ENCODE measurements around the gene UNC13B. TPM values are rescaled to one million over a fixed set of nuclear protein-coding genes. Genes with fewer than 3 reads are reported as not detected.

The UNC13B gene
- total and polyA plus RNA-seq, 2 donors (not counting 1 experiment from before 2014, with no cell fraction given) = 0.19 to 0.25 TPM

GRCh38 chr9:35424356-35425352 lies 262.8 kb downstream of the UNC13B start:
- H3K27me3 Mint-ChIP-seq = peaks cover 46% of the 10 kb centered on the region
- CTCF ChIA-PET = no interaction called here
- H3K4me3 ChIP-seq (ENCODE audit: control extremely low read depth in 1 of 5, extremely low read depth in 1 of 5, insufficient read depth in 1 of 5, low read depth in 2 of 5, low read length in 4 of 5) = no peak overlapping the region

More at GRCh38 chr9:35424356-35425352, 262.8 kb downstream of the UNC13B start:
- DNase-seq (no peak), ATAC-seq (ENCODE audit: low read depth) (no peak)
- Histone ChIP-seq H3K79me2 (ENCODE audit: control insufficient read depth, insufficient read depth, low read length) (no peaks in the 10 kb centered on the region), H4K20me1 (ENCODE audit: control insufficient read depth, insufficient read depth, low read length, poor library complexity, severe bottlenecking) (no peaks in the 10 kb centered on the region), H3K36me3 (replicated peaks in 1 of 2; ENCODE audit: control extremely low read depth in 1 of 2, control insufficient read depth in 1 of 2, extremely low read depth in 1 of 2, insufficient read depth in 2 of 2, low read length in 1 of 2) (no peaks in the 10 kb centered on the region), H3K27me3 (replicated peaks in 1 of 4; ENCODE audit: control extremely low read depth in 1 of 4, control insufficient read depth in 3 of 4, insufficient read depth in 4 of 4, low read length in 3 of 4) (peaks cover 0 to 13% (median 0%) of the 10 kb centered on the region in 4 experiments), H3K9ac (ENCODE audit: low read length) (no peak overlapping the region), H3K27ac (ENCODE audit: low read length in 2 of 2) (no peak overlapping the region), H3K4me1 (ENCODE audit: control insufficient read depth in 2 of 2, insufficient read depth in 2 of 2, low read length in 2 of 2) (no peaks in the 10 kb centered on the region), H2AFZ (ENCODE audit: insufficient read depth, low read depth, low read length, poor library complexity, severe bottlenecking) (no peak overlapping the region), H3K9me3 (ENCODE audit: control extremely low read depth in 1 of 3, control insufficient read depth in 2 of 3, insufficient read depth in 1 of 3, low read length in 2 of 3) (peaks cover 0 to 6% (median under 1%) of the 10 kb centered on the region in 3 donors), H3K4me2 (replicated peaks; ENCODE audit: low read depth, low read length, poor library complexity, severe bottlenecking) (no peak overlapping the region)
- H3K4me1 Mint-ChIP-seq = no peaks in the 10 kb centered on the region
- TF ChIP-seq CTCF (IDR thresholded peaks at IDR 0.05) (no peak), EZH2 (IDR thresholded peaks at IDR 0.05; ENCODE audit: borderline replicate concordance, insufficient read depth, low read depth, low read length, poor library complexity, severe bottlenecking) (no peak)
- WGBS (ENCODE audit: insufficient coverage) = 94% methylated on average over 5 of the region's 7 CpGs
- no peaks in the 10 kb centered on the region for H3K9me3 Mint-ChIP-seq (ENCODE audit: insufficient read depth)
- POLR2A ChIA-PET = no interaction called here
- no peak overlapping the region for H3K27ac Mint-ChIP-seq
- H3K4me3 Mint-ChIP-seq = no peak overlapping the region
- intact Hi-C loops (cut with micrococcal nuclease) = no loop called here

All from B cell (primary cell).